Neutrophil (primary cell): ENCODE results near the gene PKP1.

ENCODE experiments used
- H3K27ac ChIP-seq: fragments of 200-600 bp; sonication (generic); 2 replicates; pipeline ENCODE4 v1.5.1; 2016; ENCODE audit warnings: mild to moderate bottlenecking, moderate library complexity
- H3K27me3 ChIP-seq: fragments of 200-600 bp; sonication (generic); 2 replicates; pipeline ENCODE4 v1.6.0; 2016; ENCODE audit warnings: mild to moderate bottlenecking
- H3K36me3 ChIP-seq: fragments of 200-600 bp; sonication (generic); 2 replicates; pipeline ENCODE4 v1.5.1; 2017
- H3K4me1 ChIP-seq, 2 experiments: fragments of 200-600 bp in 1 of 2; sonication (generic) in 1 of 2; 1 replicate in 1 of 2; 2 replicates in 1 of 2; pipeline versions ENCODE4 v1.5.1 to v1.6.1; 2013 to 2016; ENCODE audit warnings: low read depth in 1 of 2, low read length in 1 of 2, mild to moderate bottlenecking in 1 of 2, moderate library complexity in 1 of 2; ENCODE audit not compliant: control insufficient read depth in 1 of 2, insufficient read depth in 1 of 2
- H3K4me3 ChIP-seq, 2 experiments: fragments of 200-600 bp in 1 of 2; sonication (generic) in 1 of 2; 1 replicate in 1 of 2; 2 replicates in 1 of 2; pipeline ENCODE4 v1.5.1; 2013 to 2016; ENCODE audit warnings: low read depth in 1 of 2, low read length in 1 of 2, mild to moderate bottlenecking in 1 of 2, moderate library complexity in 1 of 2
- H3K9me3 ChIP-seq: fragments of 200-600 bp; sonication (generic); 2 replicates; pipeline ENCODE4 v1.5.1; 2016
- CTCF ChIP-seq: fragments of 200-600 bp; sonication (generic); IDR thresholded peaks from 2 replicates; pipeline ENCODE4 v1.5.1; 2016; ENCODE audit warnings: antibody characterized with exemption

PKP1 gene

GRCh38 chr1:201309416-201309815 lies 26.1 kb downstream of the PKP1 start:
- Histone ChIP-seq H3K27me3 (peaks cover 57% of the 10 kb centered on the region), H3K36me3 (no peaks in the 10 kb centered on the region), H3K9me3 (no peaks in the 10 kb centered on the region), H3K4me1 (peaks cover 0 to 24% of the 10 kb centered on the region in 2 experiments), H3K4me3 (no peak overlapping the region), H3K27ac (no peak overlapping the region)
- no peak for TF ChIP-seq CTCF

GRCh38 chr1:201310251-201310985 lies 27.1 kb downstream of the PKP1 start:
- no peak overlapping the region for H3K27ac ChIP-seq
- TF ChIP-seq CTCF = no peak
- no peak overlapping the region for H3K4me3 ChIP-seq
- no peaks in the 10 kb centered on the region for H3K9me3 ChIP-seq
- H3K27me3 ChIP-seq = peaks cover 47% of the 10 kb centered on the region
- no peaks in the 10 kb centered on the region for H3K36me3 ChIP-seq
- H3K4me1 ChIP-seq = peaks cover 0 to 24% of the 10 kb centered on the region in 2 experiments

- Histone ChIP-seq H3K4me1 (peaks cover 0 to 24% of the 10 kb centered on the region in 2 experiments), H3K27me3 (peaks cover 41% of the 10 kb centered on the region)
Observed at GRCh38 chr1:201310986-201311355, 27.7 kb downstream of the PKP1 start.

GRCh38 chr1:201311356-201312011 lies 28.2 kb downstream of the PKP1 start:
- H3K27ac ChIP-seq = no peak overlapping the region
- H3K36me3 ChIP-seq = no peaks in the 10 kb centered on the region
- peaks cover 36% of the 10 kb centered on the region for H3K27me3 ChIP-seq
- no peaks in the 10 kb centered on the region for H3K9me3 ChIP-seq
- TF ChIP-seq CTCF = no peak
- no peak overlapping the region for H3K4me3 ChIP-seq
- peaks cover 0 to 24% of the 10 kb centered on the region in 2 experiments for H3K4me1 ChIP-seq

More at GRCh38 chr1:201310986-201311355, 27.7 kb downstream of the PKP1 start:
- no peaks in the 10 kb centered on the region for H3K36me3 ChIP-seq
- no peak for TF ChIP-seq CTCF
- no peak overlapping the region for H3K4me3 ChIP-seq
- H3K27ac ChIP-seq = no peak overlapping the region
- H3K9me3 ChIP-seq = no peaks in the 10 kb centered on the region

- TF ChIP-seq CTCF = no peak
- Histone ChIP-seq H3K36me3 (no peaks in the 10 kb centered on the region), H3K27me3 (peaks cover 32% of the 10 kb centered on the region), H3K27ac (no peak overlapping the region), H3K4me1 (peaks cover 0 to 24% of the 10 kb centered on the region in 2 experiments), H3K4me3 (no peak overlapping the region), H3K9me3 (no peaks in the 10 kb centered on the region)
Observed at GRCh38 chr1:201312298-201312697, 29.0 kb downstream of the PKP1 start.
